Measurements from ENCODE around the gene CAMKMT. TPM values are rescaled to one million over a fixed set of nuclear protein-coding genes. Genes with fewer than 3 reads are reported as not detected.

Gene CAMKMT
- total RNA-seq, 5 donors from 2014 or later (not counting 1 experiment from before 2014, with no cell fraction given): 11.9 to 20.2 (median 16.5) TPM

DNA sequence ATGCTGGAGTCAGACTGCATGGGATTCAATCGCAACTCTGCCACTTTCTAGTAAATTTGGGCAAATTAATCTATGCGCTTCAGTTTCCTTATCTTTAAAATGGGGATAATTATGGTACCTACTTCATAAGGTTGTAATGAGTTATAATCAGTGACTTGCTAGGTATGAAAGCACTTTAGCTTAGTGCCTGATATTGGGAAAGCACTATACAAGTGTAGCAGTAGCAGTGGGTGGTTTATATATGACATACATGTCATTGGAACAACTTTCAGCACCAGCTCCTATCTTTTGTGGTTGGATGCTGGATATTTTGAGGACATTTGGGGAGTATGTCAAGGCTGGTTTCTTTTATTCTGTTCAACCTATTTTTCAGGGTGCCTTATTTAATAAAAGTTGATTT lies 277.7 kb downstream of the CAMKMT start:
- no peaks in the 10 kb centered on the region for H3K27me3 ChIP-seq (replicated peaks in 1 of 2; ENCODE audit: control insufficient read depth in 2 of 2, extremely low read depth in 1 of 2, insufficient read depth in 2 of 2, low read length in 1 of 2)
- no peaks in the 10 kb centered on the region for H3K9me3 Mint-ChIP-seq
- H3K4me3 Mint-ChIP-seq: no peak overlapping the region
- no peaks in the 10 kb centered on the region for H3K4me1 Mint-ChIP-seq
- H3K4me3 ChIP-seq (ENCODE audit: control insufficient read depth in 1 of 2, extremely low read depth in 1 of 2, low read length in 1 of 2): no peak overlapping the region
- CTCF ChIA-PET: no interaction called here
- no peak for DNase-seq
- no peak overlapping the region for H3K27ac ChIP-seq (ENCODE audit: low read length)
- POLR2A ChIA-PET: no interaction called here
- no peaks in the 10 kb centered on the region for H3K4me1 ChIP-seq (ENCODE audit: control insufficient read depth in 1 of 2, extremely low read depth in 1 of 2, insufficient read depth in 2 of 2, low read length in 2 of 2)
- no peak overlapping the region for H3K27ac Mint-ChIP-seq
- no peaks in the 10 kb centered on the region for H3K27me3 Mint-ChIP-seq
- WGBS (ENCODE audit: insufficient coverage): no CpG with 5 or more reads among the region's 2 CpGs
- no peaks in the 10 kb centered on the region for H3K36me3 ChIP-seq (ENCODE audit: control insufficient read depth in 2 of 2, extremely low read depth in 1 of 2, insufficient read depth in 1 of 2, low read length in 1 of 2)
- no peaks in the 10 kb centered on the region for H3K9me3 ChIP-seq
- H3K36me3 Mint-ChIP-seq: peaks cover 5% of the 10 kb centered on the region
- ATAC-seq (replicated peaks in 1 of 4): no peak

DNA sequence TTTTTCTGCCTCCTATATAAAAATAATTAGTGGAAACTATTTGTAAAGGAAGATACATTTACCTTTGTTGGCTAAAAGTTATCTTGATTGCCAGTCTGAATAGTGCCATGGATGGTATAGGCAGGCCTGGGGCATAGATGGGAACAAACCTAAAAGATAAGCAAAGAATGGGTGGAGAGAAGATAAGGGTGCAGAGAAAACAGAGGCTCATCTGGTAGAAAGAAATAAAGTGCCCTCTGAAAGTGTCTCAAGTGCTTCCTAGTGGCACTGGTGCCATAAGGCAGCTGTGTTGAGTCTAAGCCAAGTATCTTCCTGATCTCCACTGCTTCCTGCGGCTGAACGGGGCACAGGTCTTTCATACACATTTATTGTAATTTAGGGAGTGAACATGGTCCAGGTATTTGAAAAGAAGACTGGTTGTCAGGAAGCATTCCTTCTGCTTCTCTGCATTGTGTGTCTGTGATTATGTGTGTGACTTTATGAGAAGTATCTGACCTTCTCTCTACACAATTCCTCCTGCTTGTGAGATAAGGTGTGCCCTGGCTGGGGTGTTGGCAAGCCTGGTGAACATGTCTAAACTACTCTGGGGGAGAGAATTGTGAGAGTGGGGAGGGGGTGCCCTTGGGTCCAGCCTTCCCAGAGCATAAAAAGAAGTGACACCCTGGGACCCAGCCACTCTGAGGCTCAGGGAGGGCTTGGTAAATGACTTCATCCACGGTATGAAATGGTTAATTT lies 280.5 kb downstream of the CAMKMT start:
- no peaks in the 10 kb centered on the region for H3K27me3 Mint-ChIP-seq
- no peaks in the 10 kb centered on the region for H3K27me3 ChIP-seq (replicated peaks in 1 of 2; ENCODE audit: control insufficient read depth in 2 of 2, extremely low read depth in 1 of 2, insufficient read depth in 2 of 2, low read length in 1 of 2)
- no peaks in the 10 kb centered on the region for H3K9me3 ChIP-seq
- ChIA-PET POLR2A (no interaction called here), CTCF (no interaction called here)
- no peak overlapping the region for H3K27ac ChIP-seq (ENCODE audit: low read length)
- no peaks in the 10 kb centered on the region for H3K9me3 Mint-ChIP-seq
- no peak overlapping the region for H3K27ac Mint-ChIP-seq
- no peaks in the 10 kb centered on the region for H3K4me1 Mint-ChIP-seq
- H3K36me3 ChIP-seq (ENCODE audit: control insufficient read depth in 2 of 2, extremely low read depth in 1 of 2, insufficient read depth in 1 of 2, low read length in 1 of 2): no peaks in the 10 kb centered on the region
- WGBS (ENCODE audit: insufficient coverage): no CpG with 5 or more reads among the region's 3 CpGs
- ATAC-seq (replicated peaks in 1 of 4): no peak
- no peak overlapping the region for H3K4me3 ChIP-seq (ENCODE audit: control insufficient read depth in 1 of 2, extremely low read depth in 1 of 2, low read length in 1 of 2)
- H3K36me3 Mint-ChIP-seq: no peaks in the 10 kb centered on the region
- no peak for DNase-seq
- H3K4me1 ChIP-seq (ENCODE audit: control insufficient read depth in 1 of 2, extremely low read depth in 1 of 2, insufficient read depth in 2 of 2, low read length in 2 of 2): no peaks in the 10 kb centered on the region
- no peak overlapping the region for H3K4me3 Mint-ChIP-seq

DNA sequence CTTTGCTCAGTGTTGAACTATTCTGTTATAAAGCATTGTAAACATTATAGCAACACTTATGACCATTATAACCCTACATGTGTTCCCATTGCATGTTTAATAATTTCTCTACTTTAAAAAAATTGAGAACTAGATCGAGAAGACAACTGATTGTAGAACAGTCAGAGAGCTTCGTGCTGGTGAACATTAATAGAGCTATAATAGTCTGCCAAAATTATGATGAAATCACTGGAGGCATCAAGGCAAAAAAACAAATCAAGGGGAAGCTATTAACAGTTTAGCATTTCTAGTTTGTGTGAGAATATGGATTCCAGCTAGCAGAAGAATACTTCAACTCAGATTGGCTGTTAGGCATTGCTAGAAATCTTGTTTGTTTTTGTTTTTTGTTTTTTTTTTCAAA lies 284.2 kb downstream of the CAMKMT start:
- no peaks in the 10 kb centered on the region for H3K36me3 ChIP-seq (ENCODE audit: control insufficient read depth in 2 of 2, extremely low read depth in 1 of 2, insufficient read depth in 1 of 2, low read length in 1 of 2)
- ChIA-PET POLR2A (no interaction called here), CTCF (interaction anchor here in 1 of 2 donors (0.6 kb wide), 1 partner anchor 600 kb away, joined by 7 read pairs; no protein-coding TSS in a partner anchor)
- no peaks in the 10 kb centered on the region for H3K36me3 Mint-ChIP-seq
- H3K4me1 ChIP-seq (ENCODE audit: control insufficient read depth in 1 of 2, extremely low read depth in 1 of 2, insufficient read depth in 2 of 2, low read length in 2 of 2): no peaks in the 10 kb centered on the region
- no peaks in the 10 kb centered on the region for H3K27me3 Mint-ChIP-seq
- no peak overlapping the region for H3K4me3 Mint-ChIP-seq
- no peak overlapping the region for H3K27ac Mint-ChIP-seq
- WGBS (ENCODE audit: insufficient coverage): 80% methylated on average over 1 of the region's 2 CpGs
- no peaks in the 10 kb centered on the region for H3K4me1 Mint-ChIP-seq
- no peak for DNase-seq
- H3K27ac ChIP-seq (ENCODE audit: low read length): no peak overlapping the region
- no peaks in the 10 kb centered on the region for H3K27me3 ChIP-seq (replicated peaks in 1 of 2; ENCODE audit: control insufficient read depth in 2 of 2, extremely low read depth in 1 of 2, insufficient read depth in 2 of 2, low read length in 1 of 2)
- no peak for ATAC-seq (replicated peaks in 1 of 4)
- no peaks in the 10 kb centered on the region for H3K9me3 ChIP-seq
- no peaks in the 10 kb centered on the region for H3K9me3 Mint-ChIP-seq
- H3K4me3 ChIP-seq (ENCODE audit: control insufficient read depth in 1 of 2, extremely low read depth in 1 of 2, low read length in 1 of 2): no peak overlapping the region

DNA sequence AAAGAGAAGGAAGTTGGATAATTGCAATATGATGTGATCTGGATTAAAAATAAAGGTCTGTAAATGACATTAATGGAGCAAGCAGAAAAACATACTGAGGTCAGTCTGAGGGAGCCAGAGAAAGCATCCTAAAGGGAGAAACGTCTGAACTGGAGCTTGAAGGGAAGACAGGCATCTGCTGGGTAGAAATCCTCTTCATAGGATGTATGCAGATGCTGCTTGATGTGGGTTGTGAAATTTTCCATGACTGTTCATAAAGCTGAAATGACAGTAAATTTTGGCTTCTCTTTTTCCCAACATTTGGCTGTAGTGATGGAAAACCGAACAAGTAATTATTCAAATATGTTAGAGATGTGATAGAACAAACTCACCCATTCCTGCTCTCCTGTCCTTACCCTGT lies 287.6 kb downstream of the CAMKMT start:
- CTCF ChIA-PET: no interaction called here
- no peak for ATAC-seq (replicated peaks in 1 of 4)
- H3K27me3 Mint-ChIP-seq: no peaks in the 10 kb centered on the region
- H3K36me3 Mint-ChIP-seq: no peaks in the 10 kb centered on the region
- no peak overlapping the region for H3K27ac Mint-ChIP-seq
- H3K9me3 ChIP-seq: no peaks in the 10 kb centered on the region
- H3K27ac ChIP-seq (ENCODE audit: low read length): no peak overlapping the region
- H3K9me3 Mint-ChIP-seq: no peaks in the 10 kb centered on the region
- H3K4me1 ChIP-seq (ENCODE audit: control insufficient read depth in 1 of 2, extremely low read depth in 1 of 2, insufficient read depth in 2 of 2, low read length in 2 of 2): no peaks in the 10 kb centered on the region
- H3K4me3 ChIP-seq (ENCODE audit: control insufficient read depth in 1 of 2, extremely low read depth in 1 of 2, low read length in 1 of 2): no peak overlapping the region
- WGBS (ENCODE audit: insufficient coverage): no CpG with 5 or more reads among the region's 2 CpGs
- no peak overlapping the region for H3K4me3 Mint-ChIP-seq
- no peak for DNase-seq
- H3K27me3 ChIP-seq (replicated peaks in 1 of 2; ENCODE audit: control insufficient read depth in 2 of 2, extremely low read depth in 1 of 2, insufficient read depth in 2 of 2, low read length in 1 of 2): no peaks in the 10 kb centered on the region
- POLR2A ChIA-PET: interaction anchor here in 1 of 2 donors (0.6 kb wide), 1 partner anchor 16 kb away, joined by 4 read pairs; no protein-coding TSS in a partner anchor
- H3K4me1 Mint-ChIP-seq: no peaks in the 10 kb centered on the region
- H3K36me3 ChIP-seq (ENCODE audit: control insufficient read depth in 2 of 2, extremely low read depth in 1 of 2, insufficient read depth in 1 of 2, low read length in 1 of 2): no peaks in the 10 kb centered on the region

DNA sequence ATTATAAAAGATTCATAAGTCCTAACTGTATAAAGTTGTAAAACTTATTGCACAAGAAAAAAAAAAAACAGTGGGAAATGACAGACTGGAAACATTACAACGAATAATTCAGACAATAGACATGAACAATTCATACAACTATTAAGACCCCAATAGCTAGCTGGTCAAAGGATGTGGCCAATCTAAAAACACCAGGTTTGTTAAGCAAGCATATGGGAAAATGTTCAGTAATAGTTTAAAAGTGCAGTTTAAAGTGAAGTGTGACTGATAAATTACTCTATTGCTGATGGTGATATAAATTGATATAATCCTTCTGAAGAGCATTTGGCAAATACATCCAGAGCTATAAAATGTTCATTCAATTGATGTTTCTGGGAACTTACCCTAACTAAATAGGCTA lies 289.0 kb downstream of the CAMKMT start:
- Histone ChIP-seq H3K27me3 (replicated peaks in 1 of 2; ENCODE audit: control insufficient read depth in 2 of 2, extremely low read depth in 1 of 2, insufficient read depth in 2 of 2, low read length in 1 of 2) (no peaks in the 10 kb centered on the region), H3K4me1 (ENCODE audit: control insufficient read depth in 1 of 2, extremely low read depth in 1 of 2, insufficient read depth in 2 of 2, low read length in 2 of 2) (no peaks in the 10 kb centered on the region), H3K36me3 (ENCODE audit: control insufficient read depth in 2 of 2, extremely low read depth in 1 of 2, insufficient read depth in 1 of 2, low read length in 1 of 2) (no peaks in the 10 kb centered on the region), H3K27ac (ENCODE audit: low read length) (no peak overlapping the region), H3K4me3 (ENCODE audit: control insufficient read depth in 1 of 2, extremely low read depth in 1 of 2, low read length in 1 of 2) (no peak overlapping the region), H3K9me3 (no peaks in the 10 kb centered on the region)
- no peak for ATAC-seq (replicated peaks in 1 of 4)
- Mint-ChIP-seq H3K4me3 (no peak overlapping the region), H3K27me3 (no peaks in the 10 kb centered on the region), H3K36me3 (no peaks in the 10 kb centered on the region), H3K27ac (no peak overlapping the region), H3K9me3 (no peaks in the 10 kb centered on the region), H3K4me1 (peaks cover 0 to 2% (median 0%) of the 10 kb centered on the region in 3 donors)
- POLR2A ChIA-PET: interaction anchor here (0.6 kb wide), 2 partner anchors 65 to 237 kb away, joined by 3 to 4 read pairs; no protein-coding TSS in a partner anchor
- WGBS (ENCODE audit: insufficient coverage): no CpG with 5 or more reads among the region's 1 CpG
- DNase-seq: no peak
- CTCF ChIA-PET: interaction anchor here in 1 of 2 donors (1.3 kb wide), 1 partner anchor 10 kb away, joined by 3 read pairs; no protein-coding TSS in a partner anchor

DNA sequence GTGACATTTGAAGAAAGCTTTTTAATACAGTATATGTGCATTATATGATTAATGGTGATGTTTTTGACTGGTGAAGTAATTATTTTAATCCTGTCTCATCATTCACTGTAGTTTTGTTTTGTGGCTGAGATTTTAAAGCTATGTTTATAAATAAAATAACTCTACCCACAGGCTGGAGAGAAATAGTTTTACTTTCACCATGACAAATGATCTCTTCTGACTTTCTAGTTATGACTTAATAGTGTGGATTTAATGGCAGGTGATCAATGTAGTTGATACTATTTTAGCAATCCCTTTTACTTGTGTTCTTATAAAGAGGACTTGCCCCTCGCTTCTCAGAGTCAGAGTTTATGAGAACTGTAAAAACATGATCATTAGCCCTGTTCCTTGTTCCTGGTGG lies 290.2 kb downstream of the CAMKMT start:
- Histone ChIP-seq H3K4me1 (ENCODE audit: control insufficient read depth in 1 of 2, extremely low read depth in 1 of 2, insufficient read depth in 2 of 2, low read length in 2 of 2) (no peaks in the 10 kb centered on the region), H3K9me3 (no peaks in the 10 kb centered on the region), H3K4me3 (ENCODE audit: control insufficient read depth in 1 of 2, extremely low read depth in 1 of 2, low read length in 1 of 2) (no peak overlapping the region), H3K27ac (ENCODE audit: low read length) (no peak overlapping the region), H3K27me3 (replicated peaks in 1 of 2; ENCODE audit: control insufficient read depth in 2 of 2, extremely low read depth in 1 of 2, insufficient read depth in 2 of 2, low read length in 1 of 2) (no peaks in the 10 kb centered on the region), H3K36me3 (ENCODE audit: control insufficient read depth in 2 of 2, extremely low read depth in 1 of 2, insufficient read depth in 1 of 2, low read length in 1 of 2) (no peaks in the 10 kb centered on the region)
- ChIA-PET CTCF (interaction anchor here in 1 of 2 donors (1.3 kb wide), 1 partner anchor 9 kb away, joined by 3 read pairs; no protein-coding TSS in a partner anchor), POLR2A (no interaction called here)
- Mint-ChIP-seq H3K4me1 (peaks cover 0 to 2% (median 0%) of the 10 kb centered on the region in 3 donors), H3K9me3 (no peaks in the 10 kb centered on the region), H3K27ac (no peak overlapping the region), H3K27me3 (no peaks in the 10 kb centered on the region), H3K36me3 (no peaks in the 10 kb centered on the region), H3K4me3 (no peak overlapping the region)
- no peak for ATAC-seq (replicated peaks in 1 of 4)
- WGBS (ENCODE audit: insufficient coverage): no CpG with 5 or more reads among the region's 1 CpG
- no peak for DNase-seq

Measured in T-cell (primary cell).